SU-DHL-6 (cell line): ENCODE results near the gene CDKN1B.

Source experiments
- H2AFZ ChIP-seq: fragments of 200-600 bp; sonication (generic); 2 replicates; pipeline ENCODE4 v1.6.1; 2014; ENCODE audit warnings: low read depth, mild to moderate bottlenecking, moderate library complexity, mixed read lengths, antibody characterized with exemption, low read length; ENCODE audit not compliant: severe bottlenecking
- H3F3A ChIP-seq: fragments of 200-600 bp; shearing (Covaris generic); 2 replicates; pipeline ENCODE4 v1.6.0; 2016; ENCODE audit warnings: antibody characterized with exemption, mild to moderate bottlenecking; ENCODE audit not compliant: insufficient read depth
- H3K27ac ChIP-seq: fragments of 200-600 bp; sonication (generic); 2 replicates; pipeline ENCODE4 v1.5.1; 2016; ENCODE audit warnings: low read depth, mild to moderate bottlenecking, low read length, moderate library complexity, mixed read lengths
- H3K27me3 ChIP-seq: fragments of 200-600 bp; sonication (generic), shearing (Covaris generic); 2 replicates; pipeline ENCODE4 v1.6.0; 2014; ENCODE audit warnings: mild to moderate bottlenecking, low read length
- H3K36me3 ChIP-seq: fragments of 200-600 bp; sonication (generic); 2 replicates; pipeline ENCODE4 v1.6.1; 2014; ENCODE audit warnings: mild to moderate bottlenecking, low read length, mixed read lengths
- H3K4me2 ChIP-seq: fragments of 300-600, 200-600 bp; shearing (Covaris generic), sonication (generic); 2 replicates; pipeline ENCODE4 v1.6.0; 2014; ENCODE audit warnings: low read length, low read depth, mild to moderate bottlenecking; ENCODE audit not compliant: poor library complexity, severe bottlenecking
- H3K4me3 ChIP-seq: fragments of 200-600 bp; sonication (generic); 2 replicates; pipeline ENCODE4 v1.5.1; 2014; ENCODE audit warnings: antibody characterized with exemption, low read length, mild to moderate bottlenecking, mixed read lengths; ENCODE audit not compliant: insufficient read depth, poor library complexity, severe bottlenecking
- H3K79me2 ChIP-seq: fragments of 200-600 bp; sonication (generic); 2 replicates; pipeline ENCODE4 v1.6.1; 2014; ENCODE audit warnings: mild to moderate bottlenecking, low read length, moderate library complexity; ENCODE audit not compliant: insufficient read depth
- H3K9ac ChIP-seq: fragments of 200-600 bp; sonication (generic); 2 replicates; pipeline ENCODE4 v1.7.0; 2014; ENCODE audit warnings: mild to moderate bottlenecking, low read length
- H3K9me2 ChIP-seq: fragments of 200-600 bp; sonication (generic); replicated peaks from 2 replicates; pipeline ENCODE4 v1.6.1; 2014; ENCODE audit warnings: low read length; ENCODE audit not compliant: insufficient read depth
- H3K9me3 ChIP-seq: fragments of 200-600 bp; sonication (generic); 2 replicates; pipeline ENCODE4 v1.6.1; 2014; ENCODE audit warnings: low read length, mixed read lengths; ENCODE audit not compliant: insufficient read depth
- H4K20me1 ChIP-seq: fragments of 200-600 bp; sonication (generic); 2 replicates; pipeline ENCODE4 v1.6.1; 2014; ENCODE audit warnings: low read depth, mild to moderate bottlenecking, antibody characterized with exemption, low read length, moderate library complexity, mixed read lengths
- CTCF ChIP-seq: fragments of 200-600 bp; sonication (generic); IDR thresholded peaks from one replicate; pipeline ENCODE4 v1.5.1; 2017; ENCODE audit warnings: antibody characterized with exemption, mild to moderate bottlenecking, low read length, moderate library complexity; ENCODE audit not compliant: insufficient read depth, poor library complexity, severe bottlenecking
- EZH2phosphoT487 ChIP-seq: fragments of 200-600 bp; sonication (generic), shearing (Covaris generic); conservative IDR thresholded peaks from 2 replicates; pipeline ENCODE4 v1.6.1; 2018; ENCODE audit warnings: mild to moderate bottlenecking, antibody characterized with exemption, low read length, moderate library complexity, mixed read lengths

Gene CDKN1B

GRCh38 chr12:12731178-12731577 is 14.0 kb downstream of the CDKN1B start:
- TF ChIP-seq EZH2phosphoT487 (no peak), CTCF (no peak)
- no peak overlapping the region for H3K9ac ChIP-seq
- no peaks in the 10 kb centered on the region for H4K20me1 ChIP-seq
- no peaks in the 10 kb centered on the region for H3K9me2 ChIP-seq
- peaks cover 38% of the 10 kb centered on the region for H3K79me2 ChIP-seq
- no peaks in the 10 kb centered on the region for H3K27me3 ChIP-seq
- no peak overlapping the region for H3K27ac ChIP-seq
- no peak overlapping the region for H3K4me2 ChIP-seq
- no peak overlapping the region for H3K4me3 ChIP-seq
- H3K9me3 ChIP-seq, result no peaks in the 10 kb centered on the region
- H3F3A ChIP-seq, result peaks cover 4% of the 10 kb centered on the region; the same call in 1 of the 2 replicates
- H2AFZ ChIP-seq, result no peak overlapping the region
- H3K36me3 ChIP-seq, result no peaks in the 10 kb centered on the region

- Histone ChIP-seq H3F3A (0 out of 2 replicates have a peak, but pooled peaks cover 4% of the 10 kb centered on the region), H3K9me2 (no peaks in the 10 kb centered on the region), H3K79me2 (peaks cover 32% of the 10 kb centered on the region), H3K4me3 (no peak overlapping the region), H3K4me2 (no peak overlapping the region), H3K36me3 (no peaks in the 10 kb centered on the region), H2AFZ (no peak overlapping the region), H4K20me1 (no peaks in the 10 kb centered on the region), H3K27me3 (no peaks in the 10 kb centered on the region), H3K27ac (no peak overlapping the region), H3K9me3 (no peaks in the 10 kb centered on the region), H3K9ac (no peak overlapping the region)
- TF ChIP-seq EZH2phosphoT487, result no peak
- no peak for TF ChIP-seq CTCF
Observed at GRCh38 chr12:12731785-12732184, 14.6 kb downstream of the CDKN1B start.

- Histone ChIP-seq H3K79me2 (peaks cover 28% of the 10 kb centered on the region), H3K36me3 (no peaks in the 10 kb centered on the region), H3K27ac (no peak overlapping the region), H3F3A (0 out of 2 replicates have a peak, but pooled peaks cover 6% of the 10 kb centered on the region), H3K4me2 (no peak overlapping the region), H2AFZ (no peak overlapping the region), H3K9me2 (no peaks in the 10 kb centered on the region), H3K9me3 (no peaks in the 10 kb centered on the region), H4K20me1 (no peaks in the 10 kb centered on the region), H3K4me3 (no peak overlapping the region), H3K27me3 (no peaks in the 10 kb centered on the region), H3K9ac (no peak overlapping the region)
- no peak for TF ChIP-seq CTCF
- no peak for TF ChIP-seq EZH2phosphoT487
Observed at GRCh38 chr12:12733118-12733517, 15.9 kb downstream of the CDKN1B start.

GRCh38 chr12:12734054-12734453 is 16.9 kb downstream of the CDKN1B start:
- no peak overlapping the region for H2AFZ ChIP-seq

More at GRCh38 chr12:12734054-12734453, 16.9 kb downstream of the CDKN1B start:
- no peak for TF ChIP-seq CTCF
- no peak for TF ChIP-seq EZH2phosphoT487
- Histone ChIP-seq H3F3A (0 out of 2 replicates have a peak, but pooled peaks cover 6% of the 10 kb centered on the region), H3K9me3 (no peaks in the 10 kb centered on the region), H4K20me1 (no peaks in the 10 kb centered on the region), H3K4me2 (no peak overlapping the region), H3K9ac (no peak overlapping the region), H3K27me3 (no peaks in the 10 kb centered on the region), H3K9me2 (no peaks in the 10 kb centered on the region), H3K4me3 (no peak overlapping the region), H3K36me3 (no peaks in the 10 kb centered on the region), H3K27ac (no peak overlapping the region), H3K79me2 (peaks cover 19% of the 10 kb centered on the region; the same call in 1 of the 2 replicates)
